CD4-positive, alpha-beta T cell (primary cell): Measurements from ENCODE around the gene GNG10. TPM values are rescaled to one million over a fixed set of nuclear protein-coding genes. Genes with fewer than 3 reads are reported as not detected.

Source experiments
- ATAC-seq: fragments of 200-7000 bp; cut with Tn5 transposase; one replicate; pipeline ENCODE4 v1.10.0; 2022; ENCODE audit warnings: mild to moderate bottlenecking; ENCODE audit not compliant: poor library complexity
- CTCF ChIA-PET: fragments of 350-600 bp; sonication (Branson Sonifier 250); formaldehyde crosslinking; loops from one replicate; lab custom pipeline; 2021; ENCODE audit warnings: antibody characterized with exemption, inconsistent platforms; lab: Charles Lee
- POLR2A ChIA-PET: fragments of 350-600 bp; sonication (Branson Sonifier 250); formaldehyde crosslinking; loops from one replicate; lab custom pipeline; 2021; ENCODE audit warnings: antibody characterized with exemption, inconsistent platforms; lab: Charles Lee
- DNase-seq, 14 experiments: peaks; one replicate each; pipeline ENCODE4 v3.0.0-alpha.2; 2013 to 2020; ENCODE audit warnings: mixed read lengths in 2 of 14
- H3K27ac ChIP-seq, 2 donors: one replicate each; pipeline versions ENCODE4 v1.5.1 to v1.7.0; 2013; ENCODE audit warnings: low read length in 2 of 2, low read depth in 1 of 2, mild to moderate bottlenecking in 1 of 2
- H3K27me3 ChIP-seq, 2 experiments: 1 replicate in 1 of 2; 2 replicates in 1 of 2; pipeline versions ENCODE4 v1.6.1 to v1.7.0; 2013; ENCODE audit warnings: low read length in 2 of 2, control low read depth in 1 of 2, mild to moderate bottlenecking in 1 of 2, moderate library complexity in 1 of 2; ENCODE audit not compliant: insufficient read depth in 2 of 2, control insufficient read depth in 1 of 2
- H3K36me3 ChIP-seq: one replicate; pipeline ENCODE4 v1.6.1; 2013; ENCODE audit warnings: low read length, control low read depth; ENCODE audit not compliant: insufficient read depth
- H3K4me1 ChIP-seq: one replicate; pipeline ENCODE4 v1.6.1; 2013; ENCODE audit warnings: low read length, control low read depth; ENCODE audit not compliant: insufficient read depth
- H3K4me3 ChIP-seq: one replicate; pipeline ENCODE4 v1.5.1; 2013; ENCODE audit warnings: mild to moderate bottlenecking, low read length, moderate library complexity
- H3K9me3 ChIP-seq, 2 experiments: 1 replicate in 1 of 2; 2 replicates in 1 of 2; pipeline versions ENCODE4 v1.6.1 to v1.7.0; 2013; ENCODE audit warnings: low read length in 2 of 2, mild to moderate bottlenecking in 2 of 2, control low read depth in 1 of 2, moderate library complexity in 1 of 2; ENCODE audit not compliant: control insufficient read depth in 1 of 2, insufficient read depth in 1 of 2
- H3K27ac Mint-ChIP-seq: one replicate; pipeline ENCODE4 v1.8.0; 2020; ENCODE audit warnings: mixed read lengths
- H3K27me3 Mint-ChIP-seq: one replicate; pipeline ENCODE4 v1.8.0; 2021; ENCODE audit warnings: mixed read lengths
- H3K36me3 Mint-ChIP-seq: one replicate; pipeline ENCODE4 v1.8.0; 2021; ENCODE audit warnings: low read depth, mixed read lengths
- H3K4me1 Mint-ChIP-seq: one replicate; pipeline ENCODE4 v1.8.0; 2021; ENCODE audit warnings: low read depth, mixed read lengths
- H3K4me3 Mint-ChIP-seq: one replicate; pipeline ENCODE4 v1.8.0; 2020; ENCODE audit warnings: mild to moderate bottlenecking, mixed read lengths
- H3K9me3 Mint-ChIP-seq: one replicate; pipeline ENCODE4 v1.8.0; 2020; ENCODE audit warnings: mixed read lengths
- intact Hi-C, 2 experiments: fragments of 100-400 bp; cut with DNase I in 1 of 2; cut with micrococcal nuclease in 1 of 2; formaldehyde crosslinking; loops; one replicate each; pipeline versions ENCODE4 v1.15.1 to v1.9.0; 2023 to 2025; cut with DNase I, micrococcal nuclease
- total RNA-seq, 174 experiments: library from RNA in 2 of 174; stranded (reverse) in 2 of 174; gene quantifications; one replicate each; pipeline ENCODE4 v1.2.3 and lab custom pipeline; 2021 to 2026
- TF ChIP-seq, protein P1 (sequence below): fragments of 200-600 bp; IDR thresholded peaks from one replicate; pipeline ENCODE4 v1.8.0; 2022; ENCODE audit warnings: antibody characterized with exemption, mild to moderate bottlenecking

The GNG10 gene
- total RNA-seq, 2 experiments from 2014 or later, result 2.8 to 3.0 TPM

DNA sequence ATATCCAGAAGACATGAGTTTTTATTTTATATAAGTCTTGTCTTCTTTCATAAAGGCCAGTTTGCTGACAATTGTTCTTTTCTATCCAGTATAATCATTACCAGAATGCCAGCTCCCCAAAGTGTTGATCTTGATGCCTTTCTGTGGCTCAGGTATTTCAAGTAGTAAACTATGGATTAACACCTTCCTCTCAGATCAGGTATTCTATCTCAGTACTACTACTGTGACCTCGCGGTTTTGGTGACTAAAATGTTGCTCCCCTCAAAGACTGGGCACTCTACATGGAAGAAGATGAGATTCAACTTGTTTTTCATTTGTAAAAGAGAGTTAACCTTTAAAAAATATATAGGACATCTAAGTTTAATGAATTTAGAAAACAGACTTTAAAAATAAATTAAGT lies 58.1 kb downstream of the GNG10 start:
- DNase-seq (no peak), ATAC-seq (no peak)
- intact Hi-C loops, result no loop called here
- no peaks in the 10 kb centered on the region for H3K27me3 ChIP-seq
- H3K4me1 Mint-ChIP-seq, result no peaks in the 10 kb centered on the region
- no peak overlapping the region for H3K27ac ChIP-seq
- ChIA-PET POLR2A (no interaction called here), CTCF (no interaction called here)
- H3K36me3 ChIP-seq, result no peaks in the 10 kb centered on the region
- H3K27ac Mint-ChIP-seq, result no peak overlapping the region
- no peak overlapping the region for H3K4me3 ChIP-seq
- H3K9me3 Mint-ChIP-seq, result no peaks in the 10 kb centered on the region
- H3K36me3 Mint-ChIP-seq, result no peaks in the 10 kb centered on the region
- H3K9me3 ChIP-seq, result no peaks in the 10 kb centered on the region
- no peaks in the 10 kb centered on the region for H3K4me1 ChIP-seq
- TF ChIP-seq, protein P1, sequence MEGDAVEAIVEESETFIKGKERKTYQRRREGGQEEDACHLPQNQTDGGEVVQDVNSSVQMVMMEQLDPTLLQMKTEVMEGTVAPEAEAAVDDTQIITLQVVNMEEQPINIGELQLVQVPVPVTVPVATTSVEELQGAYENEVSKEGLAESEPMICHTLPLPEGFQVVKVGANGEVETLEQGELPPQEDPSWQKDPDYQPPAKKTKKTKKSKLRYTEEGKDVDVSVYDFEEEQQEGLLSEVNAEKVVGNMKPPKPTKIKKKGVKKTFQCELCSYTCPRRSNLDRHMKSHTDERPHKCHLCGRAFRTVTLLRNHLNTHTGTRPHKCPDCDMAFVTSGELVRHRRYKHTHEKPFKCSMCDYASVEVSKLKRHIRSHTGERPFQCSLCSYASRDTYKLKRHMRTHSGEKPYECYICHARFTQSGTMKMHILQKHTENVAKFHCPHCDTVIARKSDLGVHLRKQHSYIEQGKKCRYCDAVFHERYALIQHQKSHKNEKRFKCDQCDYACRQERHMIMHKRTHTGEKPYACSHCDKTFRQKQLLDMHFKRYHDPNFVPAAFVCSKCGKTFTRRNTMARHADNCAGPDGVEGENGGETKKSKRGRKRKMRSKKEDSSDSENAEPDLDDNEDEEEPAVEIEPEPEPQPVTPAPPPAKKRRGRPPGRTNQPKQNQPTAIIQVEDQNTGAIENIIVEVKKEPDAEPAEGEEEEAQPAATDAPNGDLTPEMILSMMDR, result no peak
- no peaks in the 10 kb centered on the region for H3K27me3 Mint-ChIP-seq
- no peak overlapping the region for H3K4me3 Mint-ChIP-seq

Other genes starting within 250 kb of the GNG10 start
- 10 to 100 TPM; 36.6 to 37.5 TPM for gene ECPAS, start 177.2 kb upstream of the GNG10 start, total RNA-seq
- 10 to 100 TPM; 28.5 to 32.9 TPM for gene ZNF483, start 136.4 kb upstream of the GNG10 start, total RNA-seq
- under 1 TPM in 1 of 2 experiments, not detected in 1; 0.36 TPM for gene PTGR1, start 62.0 kb upstream of the GNG10 start, total RNA-seq
- gene DNAJC25, start 30.3 kb upstream of the GNG10 start, total RNA-seq, result 1 to 10 TPM; 4.5 to 4.8 TPM
- gene SHOC1, start 133.3 kb downstream of the GNG10 start, total RNA-seq, result not detected
- gene UGCG, start 235.2 kb downstream of the GNG10 start, total RNA-seq, result 10 to 100 TPM; 42.1 to 44.0 TPM